ENCODE data around the gene PRUNE1. TPM values are rescaled to one million over a fixed set of nuclear protein-coding genes. Genes with fewer than 3 reads are reported as not detected.
A peak's percentile ranks its signal among the peaks of the same experiment; 100 is the strongest.

PRUNE1 gene
- total RNA-seq, 1 donor: 22.6 TPM

GRCh38 chr1:151047925-151048644, 39.8 kb downstream of the PRUNE1 start:
- DNase-seq (ENCODE audit: low read depth in 2 of 3, low spot score in 2 of 3): peak in 2 of 3 donors; percentile 70 to 81

GRCh38 chr1:151048645-151049032, 40.4 kb downstream of the PRUNE1 start:
- DNase-seq (ENCODE audit: low read depth in 2 of 3, low spot score in 2 of 3): no peak

- DNase-seq (ENCODE audit: low read depth in 2 of 3, low spot score in 2 of 3): no peak
Measured at GRCh38 chr1:151049458-151049857, 41.2 kb downstream of the PRUNE1 start.

GRCh38 chr1:151050051-151050688, 41.9 kb downstream of the PRUNE1 start:
- no peak for DNase-seq (ENCODE audit: low read depth in 2 of 3, low spot score in 2 of 3)

DNA sequence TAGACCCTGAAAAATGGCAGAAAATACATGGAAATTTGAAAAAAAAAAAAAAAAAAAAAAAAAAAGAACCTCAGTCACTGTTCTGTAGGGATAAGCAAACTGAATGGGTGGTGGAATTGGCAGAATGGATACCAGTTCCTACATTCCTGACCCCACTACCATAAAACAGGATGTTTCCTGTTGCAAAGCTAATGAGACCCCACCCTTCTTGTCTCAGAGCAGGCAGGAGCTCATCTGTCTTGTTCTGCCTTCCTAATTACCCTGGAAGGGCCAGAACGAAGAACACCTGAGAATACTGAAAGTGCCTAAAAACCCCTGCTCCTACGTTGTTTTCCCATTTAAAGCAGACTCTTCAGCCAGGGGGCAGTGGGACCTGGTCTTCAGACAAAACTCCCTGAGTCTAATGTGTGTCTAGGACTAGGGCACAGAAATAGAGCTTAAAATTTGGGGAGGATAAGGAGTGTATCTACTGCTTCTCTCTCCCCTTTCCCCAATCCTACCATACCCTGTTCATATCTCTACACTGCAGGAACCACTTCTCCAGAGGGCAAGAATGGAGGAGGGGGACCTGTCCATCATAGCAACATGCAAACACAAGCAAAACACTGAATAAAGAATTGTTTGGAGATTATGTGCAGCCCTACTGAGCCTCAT, 43.2 kb downstream of the PRUNE1 start:
- no peak for DNase-seq (ENCODE audit: low read depth in 2 of 3, low spot score in 2 of 3)

- DNase-seq (ENCODE audit: low read depth in 2 of 3, low spot score in 2 of 3): no peak
Measured at GRCh38 chr1:151054971-151055547, 46.8 kb downstream of the PRUNE1 start.

- DNase-seq (ENCODE audit: low read depth in 2 of 3, low spot score in 2 of 3): no peak
Measured at GRCh38 chr1:151055581-151055980, 47.3 kb downstream of the PRUNE1 start.

- peak in 1 of 3 donors; percentile 55 for DNase-seq (ENCODE audit: low read depth in 2 of 3, low spot score in 2 of 3)
Measured at GRCh38 chr1:151056149-151056548, 47.9 kb downstream of the PRUNE1 start.

GRCh38 chr1:151058692-151059091, 50.4 kb downstream of the PRUNE1 start:
- no peak for DNase-seq (ENCODE audit: low read depth in 2 of 3, low spot score in 2 of 3)

GRCh38 chr1:151059109-151060006, 51.1 kb downstream of the PRUNE1 start, which contains the start of gene CDC42SE1:
Gene CDC42SE1, minus strand, starts transcription at chr1:151059622. Its CDS starts 3,892 bp downstream, at chr1:151055730.
- DNase-seq (ENCODE audit: low read depth in 2 of 3, low spot score in 2 of 3): peak; percentile 72 to 92 (median 90)

DNA sequence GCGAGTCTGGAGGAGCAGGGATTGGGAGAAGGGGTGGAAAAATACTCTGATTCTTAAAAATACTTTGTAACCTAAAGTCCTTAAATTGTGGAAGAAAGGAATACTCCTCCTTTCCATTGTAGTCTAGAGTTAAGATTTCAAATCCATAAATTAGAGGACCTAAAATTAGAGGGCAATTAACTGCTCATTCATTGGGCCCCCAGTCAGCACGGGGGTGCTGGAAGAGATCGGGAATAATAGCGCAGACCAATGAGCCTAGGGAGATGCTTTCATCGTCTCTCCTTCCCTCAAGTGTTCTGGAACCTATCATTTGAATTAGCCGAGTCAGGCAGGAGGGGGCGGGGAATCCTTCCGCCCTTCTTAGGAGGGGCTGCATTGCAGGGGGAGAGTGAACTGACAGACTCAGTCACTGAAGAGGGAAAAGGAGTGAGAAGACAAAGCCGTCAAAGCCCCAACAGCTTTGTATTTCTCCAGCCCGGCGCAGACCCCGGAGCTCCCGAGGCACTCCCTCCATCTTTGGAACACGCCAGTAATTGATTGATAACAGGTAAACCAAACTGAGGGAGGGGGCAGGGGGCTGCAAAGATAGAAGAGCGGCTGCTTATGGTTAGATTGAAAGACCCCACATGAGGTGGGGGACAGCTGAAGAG, 51.9 kb downstream of the PRUNE1 start, which contains the start of gene MLLT11:
Gene MLLT11 (plus strand): TSS at position 391 of the 650 bp plus-strand sequence. CDS start 6,828 bp downstream, outside the sequence.
- peak in 1 of 3 donors; percentile 57 for DNase-seq (ENCODE audit: low read depth in 2 of 3, low spot score in 2 of 3)

DNA sequence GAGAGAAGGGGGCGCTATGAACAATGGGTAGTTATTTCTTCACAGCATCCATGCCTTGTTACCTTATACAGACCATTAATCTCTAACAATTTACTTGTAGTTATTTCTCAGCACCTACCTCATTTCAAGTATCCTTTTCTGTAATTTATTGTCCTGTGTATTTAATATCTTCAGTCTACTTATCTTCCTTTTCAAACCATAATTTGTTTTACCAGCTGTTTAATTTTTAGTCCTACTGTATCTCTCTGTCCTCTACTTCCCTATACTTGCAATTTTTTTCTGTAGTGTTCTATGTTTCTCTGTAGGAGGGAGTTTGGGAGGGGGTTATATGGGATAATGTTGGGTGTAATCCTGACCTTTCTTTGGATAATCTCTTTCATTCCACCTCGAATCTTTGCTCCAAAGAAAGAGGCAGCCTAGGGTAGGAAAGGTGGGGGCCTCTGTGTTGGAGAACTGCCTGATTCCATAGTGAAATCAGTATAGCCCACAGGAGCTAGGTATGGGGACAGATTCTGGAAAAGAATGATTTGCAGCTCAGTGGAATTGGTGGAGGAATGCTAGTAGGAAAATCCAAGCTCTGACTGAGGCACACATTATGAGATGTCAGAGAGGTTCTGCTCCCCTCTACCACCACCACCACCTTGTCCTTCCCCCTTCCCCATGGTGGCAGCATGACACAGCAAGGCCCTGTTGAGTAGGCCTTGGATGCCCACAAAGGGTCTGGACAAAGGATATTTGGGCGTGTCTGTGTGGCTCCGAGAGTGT, 52.6 kb downstream of the PRUNE1 start:
- no peak for DNase-seq (ENCODE audit: low read depth in 2 of 3, low spot score in 2 of 3)

DNA sequence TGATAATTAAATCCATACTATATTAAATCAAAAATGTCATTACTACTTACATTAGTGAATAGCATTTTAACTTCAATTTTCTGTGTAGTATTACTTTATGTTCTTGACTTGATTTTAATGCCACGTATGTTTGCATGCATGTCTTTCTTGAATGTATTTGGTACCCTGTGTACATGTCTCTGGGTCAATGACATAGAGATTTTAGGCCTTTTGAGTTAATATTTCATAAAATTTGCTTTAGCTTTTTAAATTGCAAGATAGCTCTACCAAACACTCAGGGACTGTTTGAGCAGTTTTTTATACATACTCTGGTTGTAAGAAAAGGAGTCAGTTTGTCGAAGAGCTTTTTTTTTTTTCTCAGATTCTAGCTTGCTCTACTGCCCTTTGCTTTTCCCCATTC, 53.5 kb downstream of the PRUNE1 start:
- DNase-seq (ENCODE audit: low read depth in 2 of 3, low spot score in 2 of 3): no peak

DNA sequence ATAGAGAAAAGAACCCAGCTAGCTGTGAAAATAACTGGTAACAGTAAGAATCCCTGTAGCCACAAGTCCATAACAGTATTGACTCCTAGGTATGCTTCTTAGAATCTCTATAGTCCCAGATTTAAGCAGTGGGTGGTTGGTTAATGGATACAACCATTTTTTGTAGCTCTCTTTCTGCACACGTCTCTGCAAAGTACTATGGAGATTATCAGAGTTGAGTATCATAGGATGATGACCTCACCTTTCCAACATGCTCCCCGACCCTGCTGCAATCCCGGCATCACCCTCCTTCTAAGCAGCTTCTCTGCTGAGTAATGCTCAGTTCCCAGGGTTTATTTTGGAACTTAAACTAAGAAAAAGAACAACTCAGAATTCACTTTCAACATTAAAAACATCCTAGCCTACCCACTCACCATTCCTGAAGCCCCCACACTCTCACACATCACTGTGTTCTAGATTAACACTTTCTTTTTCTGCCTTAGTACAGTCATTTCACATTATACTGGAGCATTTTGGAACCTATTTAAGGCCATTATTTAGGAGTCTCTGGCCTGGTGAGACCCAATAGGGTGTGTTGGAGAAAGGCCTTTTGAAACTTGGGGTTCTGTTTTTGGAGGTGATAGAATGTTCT, 54.6 kb downstream of the PRUNE1 start:
- no peak for DNase-seq (ENCODE audit: low read depth in 2 of 3, low spot score in 2 of 3)

- no peak for DNase-seq (ENCODE audit: low read depth in 2 of 3, low spot score in 2 of 3)
Measured at GRCh38 chr1:151065089-151065645, 56.9 kb downstream of the PRUNE1 start.

GRCh38 chr1:151067185-151067584, 58.9 kb downstream of the PRUNE1 start:
- no peak for DNase-seq (ENCODE audit: low read depth in 2 of 3, low spot score in 2 of 3)

DNA sequence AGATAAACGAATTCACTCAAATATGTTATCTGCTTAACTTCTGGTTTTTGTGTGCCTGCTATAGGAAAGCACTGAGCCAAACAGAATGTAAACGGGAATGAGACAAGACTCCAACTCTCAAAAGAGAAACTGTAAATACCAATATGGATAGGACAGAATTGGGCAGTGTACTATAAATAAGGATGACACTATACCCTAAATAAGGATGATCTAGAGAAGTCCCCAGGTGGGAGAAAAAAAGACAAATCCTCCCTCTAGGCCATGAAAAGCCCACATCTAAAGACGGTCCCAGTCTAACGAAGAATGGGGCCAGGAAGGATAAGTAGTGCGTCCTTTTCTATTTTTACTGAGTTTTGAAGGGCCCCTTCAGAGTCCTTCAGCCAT, 60.8 kb downstream of the PRUNE1 start:
- no peak for DNase-seq (ENCODE audit: low read depth in 2 of 3, low spot score in 2 of 3)
